GM18502 (cell line): ENCODE measurements around the gene ZC3H8.
"Not testable (repeated sequence)": the region's sequence is repeated elsewhere in the genome, so short reads cannot be mapped to it uniquely, and the experiment has no call there.

Experiments
- ATAC-seq: cut with Tn5 transposase; IDR thresholded peaks from one replicate; pipeline ENCODE4 v1.9.1; 2021; ENCODE audit warnings: mild to moderate bottlenecking; ENCODE audit not compliant: unreplicated experiment, poor library complexity

ZC3H8 gene

GRCh38 chr2:112260295-112260625 lies 5.4 kb upstream of the ZC3H8 start:
- ATAC-seq, result no peak

- peak; percentile 50 for ATAC-seq
These were observed 4.9 kb upstream of the ZC3H8 start for GRCh38 chr2:112259509-112260294.

GRCh38 chr2:112257575-112257974 lies 2.7 kb upstream of the ZC3H8 start:
- no peak for ATAC-seq

- no peak for ATAC-seq
These were observed 1.8 kb upstream of the ZC3H8 start for GRCh38 chr2:112256654-112257053.

GRCh38 chr2:112255875-112256274 lies 1.0 kb upstream of the ZC3H8 start:
- ATAC-seq, result no peak

GRCh38 chr2:112253261-112253815 lies 1.5 kb downstream of the ZC3H8 start:
- no peak for ATAC-seq

- ATAC-seq, result no peak
These were observed 3.6 kb downstream of the ZC3H8 start for GRCh38 chr2:112251271-112251670.

GRCh38 chr2:112244854-112245253 lies 10.0 kb downstream of the ZC3H8 start:
- no peak for ATAC-seq

GRCh38 chr2:112243233-112243632 lies 11.6 kb downstream of the ZC3H8 start:
- no peak for ATAC-seq

- ATAC-seq, result no peak
These were observed 12.5 kb downstream of the ZC3H8 start for GRCh38 chr2:112242384-112242783.

- ATAC-seq, result no peak
These were observed 15.0 kb downstream of the ZC3H8 start for GRCh38 chr2:112239862-112240261.

- no peak for ATAC-seq
These were observed 24.5 kb downstream of the ZC3H8 start for GRCh38 chr2:112230371-112230770.

- no peak for ATAC-seq
These were observed 25.5 kb downstream of the ZC3H8 start for GRCh38 chr2:112229348-112229747.

- no peak for ATAC-seq
These were observed 34.0 kb downstream of the ZC3H8 start for GRCh38 chr2:112220831-112221230.

GRCh38 chr2:112220186-112220585 lies 34.7 kb downstream of the ZC3H8 start:
- ATAC-seq, result no peak

GRCh38 chr2:112217854-112218253 lies 37.0 kb downstream of the ZC3H8 start:
- no peak for ATAC-seq

- ATAC-seq, result no peak
These were observed 38.7 kb downstream of the ZC3H8 start for GRCh38 chr2:112216167-112216566.

GRCh38 chr2:112207905-112208304 lies 46.9 kb downstream of the ZC3H8 start:
- not testable (repeated sequence) for ATAC-seq

- no peak for ATAC-seq
These were observed 50.4 kb downstream of the ZC3H8 start for GRCh38 chr2:112204411-112204810.

- ATAC-seq, result no peak
These were observed 53.0 kb downstream of the ZC3H8 start for GRCh38 chr2:112201696-112202430.

GRCh38 chr2:112199188-112199587 lies 55.7 kb downstream of the ZC3H8 start:
- no peak for ATAC-seq

- ATAC-seq, result no peak
These were observed 56.1 kb downstream of the ZC3H8 start for GRCh38 chr2:112198780-112199179.
